Astrocyte of the cerebellum (primary cell): ENCODE measurements around the gene LDLR.
"Not testable (repeated sequence)": the region's sequence is repeated elsewhere in the genome, so short reads cannot be mapped to it uniquely, and the experiment has no call there.

Experiments
- DNase-seq: peaks from one replicate; pipeline ENCODE4 v3.0.0-alpha.2; 2011; ENCODE audit warnings: low read depth
- H3K4me3 ChIP-seq: 2 replicates; pipeline ENCODE4 v1.5.1; 2011; ENCODE audit warnings: mild to moderate bottlenecking, low read depth, low read length, moderate library complexity
- CTCF ChIP-seq: IDR thresholded peaks from 2 replicates; pipeline ENCODE4 v1.5.1; 2012; ENCODE audit warnings: low read length, low read depth, moderate library complexity, mild to moderate bottlenecking; ENCODE audit errors: missing control alignments
- in situ Hi-C: cut with HindIII; loops from 2 replicates; pipeline ENCODE4 v1.10.0; 2017; ENCODE audit warnings: low sequenced_read_pairs

The LDLR gene

DNA sequence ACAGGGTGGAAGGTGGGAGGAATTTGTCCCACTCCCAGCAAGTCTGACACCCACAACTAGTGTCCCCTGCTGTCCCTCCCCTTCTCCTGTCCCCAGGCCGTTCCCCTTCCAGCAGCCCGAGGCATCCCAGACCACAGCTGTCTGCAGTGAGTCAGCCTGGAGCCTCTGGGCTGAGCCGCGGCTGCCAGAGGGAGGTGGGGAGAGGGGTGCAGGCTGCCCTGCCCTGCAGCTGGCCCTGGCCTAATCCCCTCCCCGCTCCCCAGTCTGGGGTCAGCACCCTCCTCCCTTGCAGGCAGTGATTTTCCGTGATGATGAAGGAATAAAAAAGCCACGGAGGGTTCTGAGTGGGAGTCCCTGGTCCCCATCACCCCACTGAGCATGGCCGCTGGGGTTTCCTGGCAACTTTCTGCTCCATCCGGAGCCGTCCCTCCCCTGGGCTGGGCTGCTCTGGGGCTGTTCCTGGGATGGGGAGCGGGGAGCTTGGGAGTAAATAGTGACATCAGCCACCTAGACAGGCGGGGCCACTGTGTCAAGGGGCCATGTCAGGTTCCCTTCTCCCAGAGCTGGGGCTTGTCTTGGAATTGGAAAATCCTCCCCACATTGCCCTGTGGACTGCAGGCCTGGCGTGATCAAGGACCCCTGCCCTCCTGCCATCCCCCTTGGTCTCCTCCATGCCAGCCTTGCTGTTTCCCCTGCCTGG is 49.5 kb downstream of the LDLR start:
- no peak for TF ChIP-seq CTCF
- DNase-seq: no peak
- in situ Hi-C loops: no loop called here
- no peak overlapping the region for H3K4me3 ChIP-seq

DNA sequence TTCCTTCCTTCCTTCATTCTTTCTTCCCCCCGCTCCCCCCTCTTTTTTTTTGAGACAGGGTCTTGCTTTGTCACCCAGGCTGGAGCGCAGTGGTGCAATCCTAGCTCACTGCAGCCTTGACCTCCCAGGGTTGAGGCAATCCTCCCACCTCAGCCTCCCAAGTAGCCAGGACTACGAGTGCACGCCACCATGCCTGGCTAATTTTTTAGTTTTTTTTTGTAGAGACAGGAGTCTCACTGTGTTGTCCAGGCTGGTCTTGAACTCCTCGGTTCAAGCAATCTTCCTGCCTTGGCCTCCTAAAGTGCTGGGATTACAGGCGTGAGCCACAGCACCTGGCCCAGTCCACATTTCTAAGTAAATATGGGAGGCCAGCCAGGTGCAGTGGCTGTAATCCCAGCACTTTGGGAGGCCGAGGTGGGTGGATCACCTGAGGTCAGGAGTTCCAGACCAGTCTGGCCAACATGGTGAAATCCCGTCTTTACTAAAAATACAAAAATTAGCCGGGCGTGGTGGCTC is 50.8 kb downstream of the LDLR start:
- DNase-seq, in situ Hi-C loops, H3K4me3 ChIP-seq: not testable (repeated sequence)

DNA sequence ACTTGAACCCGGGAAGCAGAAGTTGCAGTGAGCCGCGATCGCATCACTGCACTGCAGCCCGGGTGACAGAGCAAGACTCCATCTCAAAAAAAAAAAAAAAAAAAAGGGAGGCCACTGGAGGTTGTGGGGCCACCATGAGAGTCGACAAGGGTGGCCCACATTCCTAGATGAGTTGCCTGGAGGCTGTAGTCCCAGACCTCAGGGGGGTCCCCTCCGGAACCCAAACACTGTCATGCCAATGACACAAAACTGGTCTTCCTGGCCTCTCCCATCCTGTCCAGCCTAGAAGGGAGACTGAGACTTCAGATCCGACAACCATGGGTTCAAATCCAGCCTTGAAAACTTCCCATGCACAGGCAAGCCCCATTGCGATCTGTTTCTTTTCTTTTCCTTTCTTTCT is 51.6 kb downstream of the LDLR start:
- DNase-seq: no peak
- in situ Hi-C loops: no loop called here
- H3K4me3 ChIP-seq: no peak overlapping the region
- no peak for TF ChIP-seq CTCF

GRCh38 chr19:11141937-11142527 is 52.8 kb downstream of the LDLR start:
- DNase-seq: no peak
- in situ Hi-C loops: no loop called here
- no peak overlapping the region for H3K4me3 ChIP-seq
- peak; percentile 4 for TF ChIP-seq CTCF

DNA sequence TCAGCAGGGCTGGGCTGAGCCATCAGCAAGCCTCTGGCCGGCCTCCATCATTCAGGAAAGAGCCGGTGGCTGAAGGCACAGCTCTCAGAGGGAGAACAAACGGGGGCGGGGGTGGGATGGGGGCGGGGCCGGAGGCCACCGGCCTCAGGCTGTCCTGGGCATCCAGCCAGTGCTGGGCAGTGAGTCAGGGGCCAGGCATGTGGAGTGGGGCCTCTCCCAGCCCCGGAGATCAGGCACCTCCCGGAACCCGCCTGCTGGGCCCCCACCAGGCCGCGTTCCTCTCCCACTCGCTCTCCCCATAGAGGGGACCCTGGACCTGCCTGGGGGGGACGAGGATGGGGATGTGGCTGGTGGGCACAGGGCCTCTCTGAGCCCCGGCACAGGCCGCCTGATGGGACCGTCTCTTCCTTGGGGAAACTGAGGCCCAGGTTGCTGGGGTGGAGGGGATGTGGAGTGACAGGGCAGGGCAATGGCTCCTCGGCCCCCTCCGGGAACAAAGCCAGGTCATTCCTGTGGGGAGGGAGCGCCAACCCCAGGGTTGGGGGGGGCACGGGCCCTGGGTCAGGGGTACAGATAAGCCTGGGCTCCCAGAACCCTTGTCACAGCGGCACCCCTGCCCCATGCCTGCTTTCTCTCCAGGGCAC is 53.4 kb downstream of the LDLR start:
- TF ChIP-seq CTCF: no peak
- peak; percentile 86 for DNase-seq
- no peak overlapping the region for H3K4me3 ChIP-seq
- in situ Hi-C loops: no loop called here

GRCh38 chr19:11145536-11145924 is 56.3 kb downstream of the LDLR start:
- TF ChIP-seq CTCF: no peak
- in situ Hi-C loops: no loop called here
- H3K4me3 ChIP-seq: no peak overlapping the region
- DNase-seq: no peak

DNA sequence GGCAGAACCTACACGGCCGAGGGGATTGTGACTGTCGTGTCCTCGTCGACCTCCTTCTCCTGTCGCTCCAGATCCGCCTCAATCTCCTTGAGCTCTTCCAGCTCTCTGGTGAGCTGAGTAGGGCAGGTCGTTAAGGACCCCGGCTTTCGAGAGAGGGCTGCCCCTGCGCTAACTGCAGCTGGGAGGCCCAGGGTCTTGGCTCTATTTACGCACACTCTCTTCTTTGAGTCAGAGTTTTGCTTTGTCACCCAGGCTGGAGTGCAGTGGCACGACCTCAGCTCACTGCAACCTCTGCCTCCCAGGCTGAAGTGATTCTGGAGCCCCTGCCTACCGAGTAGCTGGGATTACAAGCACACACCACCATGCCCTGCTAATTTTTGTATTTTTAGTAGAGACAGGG is 58.7 kb downstream of the LDLR start:
- DNase-seq: no peak
- H3K4me3 ChIP-seq: no peak overlapping the region
- no peak for TF ChIP-seq CTCF
- in situ Hi-C loops: no loop called here
